SIG-M5 treated with dmso at 0.1 percent for 504 hours (cell line): ENCODE measurements around the gene C12orf75.
"Not testable (repeated sequence)": the region's sequence is repeated elsewhere in the genome, so short reads cannot be mapped to it uniquely, and the experiment has no call there.

Experiments
- DNase-seq: peaks from one replicate; lab custom pipeline; 2025; ENCODE audit not compliant: unreplicated experiment; lab: John Stamatoyannopoulos, UW

Gene C12orf75

GRCh38 chr12:105309384-105309783 is 21.1 kb upstream of the C12orf75 start:
- not testable (repeated sequence) for DNase-seq

GRCh38 chr12:105310476-105311085 is 19.9 kb upstream of the C12orf75 start:
- DNase-seq: not testable (repeated sequence)

- not testable (repeated sequence) for DNase-seq
Measured at GRCh38 chr12:105311936-105312335, 18.6 kb upstream of the C12orf75 start.

- not testable (repeated sequence) for DNase-seq
Measured at GRCh38 chr12:105313755-105314154, 16.7 kb upstream of the C12orf75 start.

- DNase-seq: no peak
Measured at GRCh38 chr12:105315130-105315529, 15.4 kb upstream of the C12orf75 start.

GRCh38 chr12:105315726-105316125 is 14.8 kb upstream of the C12orf75 start:
- no peak for DNase-seq

GRCh38 chr12:105316931-105317852 is 13.3 kb upstream of the C12orf75 start:
- DNase-seq: no peak

- DNase-seq: no peak
Measured at GRCh38 chr12:105317942-105318621, 12.4 kb upstream of the C12orf75 start.

- DNase-seq: no peak
Measured at GRCh38 chr12:105318651-105319483, 11.6 kb upstream of the C12orf75 start.

- DNase-seq: no peak
Measured at GRCh38 chr12:105319691-105320209, 10.7 kb upstream of the C12orf75 start.

- DNase-seq: no peak
Measured at GRCh38 chr12:105321125-105321524, 9.4 kb upstream of the C12orf75 start.

GRCh38 chr12:105322070-105322469 is 8.4 kb upstream of the C12orf75 start:
- DNase-seq: no peak

- DNase-seq: no peak
Measured at GRCh38 chr12:105324704-105325103, 5.8 kb upstream of the C12orf75 start.

- DNase-seq: no peak
Measured at GRCh38 chr12:105325117-105325516, 5.4 kb upstream of the C12orf75 start.

GRCh38 chr12:105329926-105330282 is 587 bp upstream of the C12orf75 start:
- no peak for DNase-seq

GRCh38 chr12:105330931-105331804 is 677 bp downstream of the C12orf75 start:
- DNase-seq: peak; percentile 10

- DNase-seq: peak; percentile 10
Measured at GRCh38 chr12:105331805-105332251, 1.3 kb downstream of the C12orf75 start.

- not testable (repeated sequence) for DNase-seq
Measured at GRCh38 chr12:105332286-105332685, 1.8 kb downstream of the C12orf75 start.

- no peak for DNase-seq
Measured at GRCh38 chr12:105332925-105333324, 2.4 kb downstream of the C12orf75 start.

- no peak for DNase-seq
Measured at GRCh38 chr12:105334001-105334400, 3.5 kb downstream of the C12orf75 start.
